GM12873 (cell line): ENCODE results near the gene ACVRL1.

ENCODE experiments used
- TF ChIP-seq, protein P1 (sequence below): IDR thresholded peaks from 2 replicates; pipeline ENCODE4 v1.5.1; 2012; ENCODE audit warnings: low read depth, mild to moderate bottlenecking, moderate library complexity, low read length, control low read depth; ENCODE audit not compliant: insufficient read depth; ENCODE audit errors: missing control alignments

The ACVRL1 gene

DNA sequence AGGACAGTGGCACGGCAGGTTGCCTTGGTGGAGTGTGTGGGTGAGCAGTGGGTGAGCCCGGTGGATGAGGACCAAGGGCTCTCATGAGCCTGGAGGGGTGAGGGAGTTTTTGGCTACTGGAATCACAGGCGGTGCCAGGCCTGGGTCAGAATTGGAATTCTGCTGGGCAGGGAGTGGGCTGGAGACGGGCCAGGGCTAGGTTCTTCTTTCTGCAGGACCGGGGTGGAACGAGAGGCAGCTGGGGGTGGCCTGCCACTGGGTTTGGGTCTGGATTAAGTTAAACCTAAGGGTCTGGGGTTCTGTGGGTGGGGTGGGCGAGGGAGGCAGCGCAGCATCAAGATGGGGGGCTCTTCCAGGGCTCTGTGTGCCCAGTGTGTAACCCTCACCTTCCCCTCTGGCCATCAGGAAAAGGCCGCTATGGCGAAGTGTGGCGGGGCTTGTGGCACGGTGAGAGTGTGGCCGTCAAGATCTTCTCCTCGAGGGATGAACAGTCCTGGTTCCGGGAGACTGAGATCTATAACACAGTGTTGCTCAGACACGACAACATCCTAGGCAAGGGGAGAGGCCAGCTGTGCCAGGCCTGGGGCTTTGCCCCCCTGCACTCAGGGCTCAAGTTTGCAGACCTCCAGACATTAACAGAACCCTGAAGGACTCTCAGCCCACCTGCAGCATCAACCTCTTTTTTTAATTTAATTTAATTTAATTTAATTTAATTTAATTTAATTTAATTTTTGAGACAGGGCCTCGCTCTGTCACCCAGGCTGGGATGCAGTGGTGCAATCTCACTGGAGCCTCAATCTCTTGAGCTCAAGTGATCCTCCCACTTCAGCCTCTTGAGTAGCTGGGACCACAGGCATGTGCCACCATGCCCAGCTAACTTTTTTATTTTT lies 7.0 kb downstream of the ACVRL1 start:
- TF ChIP-seq, protein P1, sequence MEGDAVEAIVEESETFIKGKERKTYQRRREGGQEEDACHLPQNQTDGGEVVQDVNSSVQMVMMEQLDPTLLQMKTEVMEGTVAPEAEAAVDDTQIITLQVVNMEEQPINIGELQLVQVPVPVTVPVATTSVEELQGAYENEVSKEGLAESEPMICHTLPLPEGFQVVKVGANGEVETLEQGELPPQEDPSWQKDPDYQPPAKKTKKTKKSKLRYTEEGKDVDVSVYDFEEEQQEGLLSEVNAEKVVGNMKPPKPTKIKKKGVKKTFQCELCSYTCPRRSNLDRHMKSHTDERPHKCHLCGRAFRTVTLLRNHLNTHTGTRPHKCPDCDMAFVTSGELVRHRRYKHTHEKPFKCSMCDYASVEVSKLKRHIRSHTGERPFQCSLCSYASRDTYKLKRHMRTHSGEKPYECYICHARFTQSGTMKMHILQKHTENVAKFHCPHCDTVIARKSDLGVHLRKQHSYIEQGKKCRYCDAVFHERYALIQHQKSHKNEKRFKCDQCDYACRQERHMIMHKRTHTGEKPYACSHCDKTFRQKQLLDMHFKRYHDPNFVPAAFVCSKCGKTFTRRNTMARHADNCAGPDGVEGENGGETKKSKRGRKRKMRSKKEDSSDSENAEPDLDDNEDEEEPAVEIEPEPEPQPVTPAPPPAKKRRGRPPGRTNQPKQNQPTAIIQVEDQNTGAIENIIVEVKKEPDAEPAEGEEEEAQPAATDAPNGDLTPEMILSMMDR, result no peak

DNA sequence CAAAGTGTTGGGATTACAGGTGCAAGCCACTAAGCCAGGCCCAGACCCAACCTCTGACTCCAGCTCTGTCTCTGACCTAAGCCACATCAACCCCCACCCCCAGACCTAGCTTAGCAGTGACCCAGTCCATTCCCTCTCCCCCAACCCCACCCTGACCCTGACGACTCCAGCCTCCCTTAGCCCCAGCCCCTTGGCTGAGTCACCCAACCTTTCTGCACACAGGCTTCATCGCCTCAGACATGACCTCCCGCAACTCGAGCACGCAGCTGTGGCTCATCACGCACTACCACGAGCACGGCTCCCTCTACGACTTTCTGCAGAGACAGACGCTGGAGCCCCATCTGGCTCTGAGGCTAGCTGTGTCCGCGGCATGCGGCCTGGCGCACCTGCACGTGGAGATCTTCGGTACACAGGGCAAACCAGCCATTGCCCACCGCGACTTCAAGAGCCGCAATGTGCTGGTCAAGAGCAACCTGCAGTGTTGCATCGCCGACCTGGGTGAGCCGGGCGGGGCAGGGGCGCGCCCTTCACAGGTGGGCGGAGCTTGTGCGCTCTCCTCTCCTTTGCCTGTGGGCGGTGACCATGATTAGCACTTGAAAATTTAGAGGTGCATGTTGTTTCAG lies 7.8 kb downstream of the ACVRL1 start:
- TF ChIP-seq, protein P1, result no peak

DNA sequence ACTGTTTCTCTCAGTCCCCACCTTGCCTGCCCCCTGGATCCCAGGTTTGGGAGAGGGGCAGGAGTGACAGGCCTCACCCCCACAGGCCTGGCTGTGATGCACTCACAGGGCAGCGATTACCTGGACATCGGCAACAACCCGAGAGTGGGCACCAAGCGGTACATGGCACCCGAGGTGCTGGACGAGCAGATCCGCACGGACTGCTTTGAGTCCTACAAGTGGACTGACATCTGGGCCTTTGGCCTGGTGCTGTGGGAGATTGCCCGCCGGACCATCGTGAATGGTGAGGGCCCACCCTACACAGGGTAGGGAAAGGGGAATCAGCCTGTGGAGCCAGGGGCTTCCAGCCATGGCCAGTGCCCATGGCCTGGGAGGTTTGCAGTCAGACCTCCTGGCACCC lies 8.6 kb downstream of the ACVRL1 start:
- TF ChIP-seq, protein P1, result no peak

DNA sequence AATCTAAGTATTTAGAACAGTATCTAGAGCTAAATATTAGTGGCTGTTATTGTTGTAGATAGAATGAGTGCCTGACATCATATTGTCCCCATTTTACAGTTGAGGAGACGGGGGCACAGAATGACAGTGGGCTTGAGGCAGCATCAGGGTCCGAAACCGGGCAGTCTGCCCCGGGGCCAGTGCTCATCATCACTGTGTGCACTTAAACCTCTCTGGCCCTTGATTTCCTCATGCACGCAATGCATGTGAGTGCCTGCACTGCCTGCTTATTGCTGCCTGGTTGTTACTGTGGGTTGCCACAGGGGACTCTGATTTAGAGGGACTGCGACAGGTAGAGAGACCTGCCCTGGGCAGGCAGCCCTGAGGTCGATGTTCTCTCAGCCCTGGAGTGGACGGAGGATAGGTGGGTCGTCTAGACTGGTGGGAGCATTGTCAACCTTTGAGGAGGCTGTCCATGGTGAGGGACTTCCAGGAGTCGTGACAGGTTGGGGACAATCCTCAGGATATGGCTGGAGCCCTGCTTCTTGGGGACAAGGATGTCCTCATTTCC lies 9.8 kb downstream of the ACVRL1 start:
- TF ChIP-seq, protein P1, result no peak

DNA sequence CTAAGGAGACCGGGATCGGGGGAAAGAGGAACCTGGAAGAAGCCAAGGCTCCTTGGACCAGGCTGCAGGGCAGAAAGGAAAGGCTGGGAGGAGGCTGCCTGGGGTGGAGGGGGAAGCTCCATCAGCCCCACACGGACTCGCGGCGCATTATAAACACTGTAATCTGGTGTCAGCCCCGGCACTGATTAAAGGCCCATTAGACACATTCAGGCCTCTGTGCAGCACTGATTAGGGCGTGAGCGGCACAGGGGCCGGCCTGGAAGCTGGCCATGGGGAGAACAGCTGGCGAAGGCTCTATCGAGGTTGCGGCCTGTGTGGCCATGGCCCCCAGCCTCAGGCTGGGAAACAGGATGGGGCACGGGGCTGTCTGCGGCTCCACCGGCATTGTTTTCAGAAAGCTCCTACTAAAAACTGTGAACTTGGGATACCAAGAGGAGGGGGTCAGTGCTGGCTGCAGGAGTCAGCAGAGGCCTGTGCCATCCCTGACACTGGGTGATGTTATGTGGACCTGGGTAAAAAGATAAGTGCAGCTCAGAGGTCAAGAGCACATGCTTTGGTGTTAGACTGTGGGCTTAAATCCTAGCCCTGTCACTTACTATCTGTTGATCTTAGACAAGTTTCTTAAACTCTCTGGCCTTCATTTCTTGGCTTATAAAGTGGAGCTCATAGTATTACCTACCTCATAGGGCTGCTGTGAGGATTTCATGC lies 10.6 kb downstream of the ACVRL1 start:
- TF ChIP-seq, protein P1, result no peak

DNA sequence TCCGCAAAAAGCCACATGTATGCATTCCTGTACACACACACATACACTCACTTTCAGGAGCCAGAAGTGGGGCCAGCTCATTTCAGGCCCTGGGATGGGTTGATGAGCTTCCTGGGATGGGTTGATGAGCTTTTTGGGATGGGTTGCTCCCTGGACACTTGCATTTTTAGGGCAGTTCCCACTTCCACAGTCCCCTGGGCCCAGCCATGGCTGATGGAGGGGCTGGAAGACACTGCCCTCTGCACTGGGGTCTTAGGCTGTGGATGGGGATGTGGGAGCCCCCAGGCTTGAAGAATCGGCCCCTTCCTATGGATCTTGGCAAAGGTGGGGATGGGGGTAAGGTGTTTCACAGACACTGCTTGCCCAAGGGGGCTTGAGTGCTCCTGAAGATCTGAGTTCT lies 12.7 kb downstream of the ACVRL1 start:
- TF ChIP-seq, protein P1, result no peak
